H9 (cell line): Measurements from ENCODE around the gene NEURL1B. TPM values are rescaled to one million over a fixed set of nuclear protein-coding genes. Genes with fewer than 3 reads are reported as not detected.

Experiments used
- DNase-seq: peaks from one replicate; pipeline ENCODE4 v3.0.0-alpha.2; 2017
- H2AFZ ChIP-seq: one replicate; pipeline ENCODE4 v1.6.1; 2013; ENCODE audit warnings: mild to moderate bottlenecking, low read length, control low read depth, moderate library complexity
- H2AK5ac ChIP-seq: 2 replicates; pipeline ENCODE4 v1.6.1; 2013; ENCODE audit warnings: low read length, control low read depth, mixed read lengths; ENCODE audit not compliant: insufficient read length
- H2BK120ac ChIP-seq: one replicate; pipeline ENCODE4 v1.6.1; 2013; ENCODE audit warnings: low read depth, mild to moderate bottlenecking, low read length, control low read depth, inconsistent platforms; ENCODE audit not compliant: poor library complexity, severe bottlenecking
- H2BK12ac ChIP-seq: 2 replicates; pipeline ENCODE4 v1.6.1; 2013; ENCODE audit warnings: low read length, control low read depth, mixed read lengths, low read depth; ENCODE audit not compliant: insufficient read length
- H2BK15ac ChIP-seq: 2 replicates; pipeline ENCODE4 v1.6.1; 2013; ENCODE audit warnings: low read depth, low read length, control low read depth
- H2BK20ac ChIP-seq: one replicate; pipeline ENCODE4 v1.6.1; 2013; ENCODE audit warnings: low read depth, mild to moderate bottlenecking, low read length, control low read depth, inconsistent platforms; ENCODE audit not compliant: poor library complexity, severe bottlenecking
- H2BK5ac ChIP-seq: 2 replicates; pipeline ENCODE4 v1.6.1; 2013; ENCODE audit warnings: low read length, control low read depth, mixed read lengths; ENCODE audit not compliant: insufficient read length
- H3K14ac ChIP-seq: 2 replicates; pipeline ENCODE4 v1.6.1; 2013; ENCODE audit warnings: low read length, control low read depth; ENCODE audit not compliant: insufficient read depth
- H3K18ac ChIP-seq: 2 replicates; pipeline ENCODE4 v1.6.1; 2013; ENCODE audit warnings: low read depth, mild to moderate bottlenecking, mixed read lengths, low read length, control low read depth; ENCODE audit not compliant: insufficient read length
- H3K23ac ChIP-seq: 2 replicates; pipeline ENCODE4 v1.6.1; 2013; ENCODE audit warnings: low read length, control low read depth, mixed read lengths, low read depth; ENCODE audit not compliant: insufficient read length
- H3K23me2 ChIP-seq: 2 replicates; pipeline ENCODE4 v1.6.1; 2013; ENCODE audit warnings: low read depth, mild to moderate bottlenecking, mixed read lengths, low read length, control low read depth; ENCODE audit not compliant: insufficient read length, poor library complexity, severe bottlenecking
- H3K27ac ChIP-seq: 2 replicates; pipeline ENCODE4 v1.5.1; 2013; ENCODE audit warnings: low read length, control low read depth, mixed read lengths, low read depth; ENCODE audit not compliant: insufficient read length
- H3K27me3 ChIP-seq: 2 replicates; pipeline ENCODE4 v1.6.1; 2013; ENCODE audit warnings: low read length, control low read depth, inconsistent platforms; ENCODE audit not compliant: insufficient read depth
- H3K4ac ChIP-seq: 2 replicates; pipeline ENCODE4 v1.6.1; 2013; ENCODE audit warnings: low read depth, mild to moderate bottlenecking, control low read depth, inconsistent platforms, low read length, moderate library complexity
- H3K4me1 ChIP-seq: 2 replicates; pipeline ENCODE4 v1.6.1; 2013; ENCODE audit warnings: low read length, control low read depth, inconsistent platforms; ENCODE audit not compliant: insufficient read depth
- H3K4me2 ChIP-seq: 2 replicates; pipeline ENCODE4 v1.6.1; 2013; ENCODE audit warnings: low read length, control low read depth, mixed read lengths; ENCODE audit not compliant: insufficient read length, insufficient read depth
- H3K56ac ChIP-seq: 2 replicates; pipeline ENCODE4 v1.6.1; 2013; ENCODE audit warnings: low read depth, mild to moderate bottlenecking, mixed read lengths, low read length, control low read depth; ENCODE audit not compliant: insufficient read length
- H3K79me1 ChIP-seq: 2 replicates; pipeline ENCODE4 v1.6.1; 2013; ENCODE audit warnings: low read depth, mild to moderate bottlenecking, moderate library complexity, low read length, control low read depth, inconsistent platforms; ENCODE audit not compliant: insufficient read depth, poor library complexity, severe bottlenecking
- H3K79me2 ChIP-seq: 2 replicates; pipeline ENCODE4 v1.6.1; 2013; ENCODE audit warnings: low read length, control low read depth, inconsistent platforms; ENCODE audit not compliant: insufficient read depth
- H3K9ac ChIP-seq: 2 replicates; pipeline ENCODE4 v1.6.1; 2013; ENCODE audit warnings: low read length, control low read depth, mixed read lengths; ENCODE audit not compliant: insufficient read length; ENCODE audit errors: extremely low read depth
- H3K9me3 ChIP-seq: one replicate; pipeline ENCODE4 v1.6.1; 2013; ENCODE audit warnings: low read depth, low read length, inconsistent platforms; ENCODE audit not compliant: control insufficient read depth
- H3T11ph ChIP-seq: one replicate; pipeline ENCODE4 v1.6.1; 2013; ENCODE audit warnings: mild to moderate bottlenecking, low read length, control low read depth, inconsistent platforms
- H4K20me1 ChIP-seq: one replicate; pipeline ENCODE4 v1.6.1; 2013; ENCODE audit not compliant: control insufficient read depth, insufficient read length, insufficient read depth
- H4K5ac ChIP-seq: 2 replicates; pipeline ENCODE4 v1.6.1; 2013; ENCODE audit warnings: low read depth, mild to moderate bottlenecking, mixed read lengths, low read length, control low read depth; ENCODE audit not compliant: insufficient read length
- H4K8ac ChIP-seq: replicated peaks from 2 replicates; pipeline ENCODE4 v1.6.1; 2013; ENCODE audit warnings: low read length, control low read depth, mixed read lengths, low read depth; ENCODE audit not compliant: insufficient read length
- H4K91ac ChIP-seq: 2 replicates; pipeline ENCODE4 v1.6.1; 2013; ENCODE audit warnings: low read depth, mild to moderate bottlenecking, moderate library complexity, mixed read lengths, low read length, control low read depth; ENCODE audit not compliant: insufficient read length
- H3K27ac Mint-ChIP-seq, 3 experiments: 2 replicates in 2 of 3; 3 replicates in 1 of 3; pipeline ENCODE4 v1.8.0; 2020 to 2021; ENCODE audit warnings: mixed read lengths in 3 of 3, mild to moderate bottlenecking in 1 of 3, moderate library complexity in 1 of 3
- H3K27me3 Mint-ChIP-seq: 2 replicates; pipeline ENCODE4 v1.8.0; 2021; ENCODE audit warnings: low read depth, mild to moderate bottlenecking, moderate library complexity, mixed read lengths
- H3K36me3 Mint-ChIP-seq, 3 experiments: 2 replicates in 2 of 3; 3 replicates in 1 of 3; pipeline ENCODE4 v1.8.0; 2020 to 2021; ENCODE audit warnings: low read depth in 3 of 3, mixed read lengths in 3 of 3; ENCODE audit not compliant: insufficient read depth in 1 of 3
- H3K4me1 Mint-ChIP-seq, 2 experiments: 2 replicates each; pipeline ENCODE4 v1.8.0; 2020; ENCODE audit warnings: mixed read lengths in 2 of 2
- H3K4me3 Mint-ChIP-seq, 2 experiments: 2 replicates in 1 of 2; 3 replicates in 1 of 2; pipeline ENCODE4 v1.8.0; 2020 to 2021; ENCODE audit warnings: mild to moderate bottlenecking in 2 of 2, mixed read lengths in 2 of 2, moderate library complexity in 1 of 2
- H3K9me3 Mint-ChIP-seq, 2 experiments: 2 replicates in 1 of 2; 3 replicates in 1 of 2; pipeline ENCODE4 v1.8.0; 2020; ENCODE audit warnings: mild to moderate bottlenecking in 2 of 2, mixed read lengths in 2 of 2, moderate library complexity in 1 of 2
- CTCF ChIP-seq: fragments of 200-600 bp; sonication (generic); conservative IDR thresholded peaks from 3 replicates; pipeline ENCODE4 v1.8.0; 2021; ENCODE audit warnings: antibody characterized with exemption, mild to moderate bottlenecking
- WGBS: extraction: QIAGEN DNeasy Blood & Tissue Kit; methylation state at CpG from one replicate; pipeline ENCODE4 v1.1.7; 2013; ENCODE audit warnings: missing lambda C conversion rate, low lambda C conversion rate, mixed read lengths; ENCODE audit not compliant: insufficient read length; ENCODE audit errors: extremely low coverage; 5-methylcytosine and 5-hydroxymethylcytosine counted together
- total RNA-seq: library from RNA; stranded (reverse); gene quantifications from 2 replicates; pipeline ENCODE4 v1.2.1, GENCODE V29; 2021

The NEURL1B gene
- total RNA-seq, 1 experiment from 2014 or later = 3.6 TPM

- Mint-ChIP-seq H3K27ac (no peak overlapping the region), H3K27me3 (peaks cover 59% of the 10 kb centered on the region), H3K4me3 (no peak overlapping the region), H3K9me3 (no peaks in the 10 kb centered on the region), H3K4me1 (peaks cover 2 to 3% of the 10 kb centered on the region in 2 experiments; a peak in 2 of 4 replicates), H3K36me3 (no peaks in the 10 kb centered on the region)
- Histone ChIP-seq H2BK12ac (no peak overlapping the region), H3K56ac (no peak overlapping the region), H3K23ac (no peak overlapping the region), H4K5ac (no peak overlapping the region), H3K27ac (no peak overlapping the region), H2BK20ac (no peak overlapping the region), H4K20me1 (no peaks in the 10 kb centered on the region), H3K4me2 (no peak overlapping the region), H3K27me3 (no peaks in the 10 kb centered on the region), H3K4me1 (no peaks in the 10 kb centered on the region), H2BK15ac (no peak overlapping the region), H4K91ac (no peak overlapping the region), H3K14ac (no peak overlapping the region; the same call in 1 of the 2 replicates), H3K23me2 (no peaks in the 10 kb centered on the region), H2BK120ac (no peak overlapping the region), H3K9ac (no peak overlapping the region), H2AFZ (no peak overlapping the region), H3T11ph (no peak overlapping the region), H3K79me1 (no peaks in the 10 kb centered on the region), H4K8ac (no peak overlapping the region), H3K9me3 (no peaks in the 10 kb centered on the region), H3K18ac (no peak overlapping the region), H2AK5ac (no peak overlapping the region), H2BK5ac (no peak overlapping the region), H3K4ac (no peak overlapping the region), H3K79me2 (no peaks in the 10 kb centered on the region)
- WGBS = no CpG with 5 or more reads among the region's 16 CpGs
- TF ChIP-seq CTCF = no peak
- no peak for DNase-seq
Measured at GRCh38 chr5:172730981-172731679, 90.1 kb downstream of the NEURL1B start.
